Measurements from ENCODE around the gene KLF2.

- TF ChIP-seq IKZF1 (IDR thresholded peaks at IDR 0.05) = no peak
- TF ChIP-seq, protein P1, sequence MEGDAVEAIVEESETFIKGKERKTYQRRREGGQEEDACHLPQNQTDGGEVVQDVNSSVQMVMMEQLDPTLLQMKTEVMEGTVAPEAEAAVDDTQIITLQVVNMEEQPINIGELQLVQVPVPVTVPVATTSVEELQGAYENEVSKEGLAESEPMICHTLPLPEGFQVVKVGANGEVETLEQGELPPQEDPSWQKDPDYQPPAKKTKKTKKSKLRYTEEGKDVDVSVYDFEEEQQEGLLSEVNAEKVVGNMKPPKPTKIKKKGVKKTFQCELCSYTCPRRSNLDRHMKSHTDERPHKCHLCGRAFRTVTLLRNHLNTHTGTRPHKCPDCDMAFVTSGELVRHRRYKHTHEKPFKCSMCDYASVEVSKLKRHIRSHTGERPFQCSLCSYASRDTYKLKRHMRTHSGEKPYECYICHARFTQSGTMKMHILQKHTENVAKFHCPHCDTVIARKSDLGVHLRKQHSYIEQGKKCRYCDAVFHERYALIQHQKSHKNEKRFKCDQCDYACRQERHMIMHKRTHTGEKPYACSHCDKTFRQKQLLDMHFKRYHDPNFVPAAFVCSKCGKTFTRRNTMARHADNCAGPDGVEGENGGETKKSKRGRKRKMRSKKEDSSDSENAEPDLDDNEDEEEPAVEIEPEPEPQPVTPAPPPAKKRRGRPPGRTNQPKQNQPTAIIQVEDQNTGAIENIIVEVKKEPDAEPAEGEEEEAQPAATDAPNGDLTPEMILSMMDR (CRISPR knock-in tag; IDR thresholded peaks at IDR 0.05) = no peak
- TF ChIP-seq ZBTB7A (CRISPR knock-in tag; IDR thresholded peaks at IDR 0.05) = no peak
- TF ChIP-seq, protein P2, sequence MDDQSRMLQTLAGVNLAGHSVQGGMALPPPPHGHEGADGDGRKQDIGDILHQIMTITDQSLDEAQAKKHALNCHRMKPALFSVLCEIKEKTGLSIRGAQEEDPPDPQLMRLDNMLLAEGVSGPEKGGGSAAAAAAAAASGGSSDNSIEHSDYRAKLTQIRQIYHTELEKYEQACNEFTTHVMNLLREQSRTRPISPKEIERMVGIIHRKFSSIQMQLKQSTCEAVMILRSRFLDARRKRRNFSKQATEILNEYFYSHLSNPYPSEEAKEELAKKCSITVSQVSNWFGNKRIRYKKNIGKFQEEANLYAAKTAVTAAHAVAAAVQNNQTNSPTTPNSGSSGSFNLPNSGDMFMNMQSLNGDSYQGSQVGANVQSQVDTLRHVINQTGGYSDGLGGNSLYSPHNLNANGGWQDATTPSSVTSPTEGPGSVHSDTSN (CRISPR knock-in tag; IDR thresholded peaks at IDR 0.05; ENCODE audit: borderline replicate concordance) = no peak
- no peak for TF ChIP-seq ZBTB8A (CRISPR knock-in tag; IDR thresholded peaks at IDR 0.05; ENCODE audit: borderline replicate concordance, low read depth)
- TF ChIP-seq HDAC6 (IDR thresholded peaks at IDR 0.05; ENCODE audit: low read depth, low read length) = no peak
- no peak for TF ChIP-seq TCF7L2 (IDR thresholded peaks at IDR 0.05; ENCODE audit: low read depth, low read length)
- TF ChIP-seq, protein P3, sequence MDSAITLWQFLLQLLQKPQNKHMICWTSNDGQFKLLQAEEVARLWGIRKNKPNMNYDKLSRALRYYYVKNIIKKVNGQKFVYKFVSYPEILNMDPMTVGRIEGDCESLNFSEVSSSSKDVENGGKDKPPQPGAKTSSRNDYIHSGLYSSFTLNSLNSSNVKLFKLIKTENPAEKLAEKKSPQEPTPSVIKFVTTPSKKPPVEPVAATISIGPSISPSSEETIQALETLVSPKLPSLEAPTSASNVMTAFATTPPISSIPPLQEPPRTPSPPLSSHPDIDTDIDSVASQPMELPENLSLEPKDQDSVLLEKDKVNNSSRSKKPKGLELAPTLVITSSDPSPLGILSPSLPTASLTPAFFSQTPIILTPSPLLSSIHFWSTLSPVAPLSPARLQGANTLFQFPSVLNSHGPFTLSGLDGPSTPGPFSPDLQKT (CRISPR knock-in tag; IDR thresholded peaks at IDR 0.05; ENCODE audit: borderline replicate concordance) = no peak
- no peak for TF ChIP-seq NCOR1 (IDR thresholded peaks at IDR 0.05; ENCODE audit: borderline replicate concordance, low read length)
- no peak for TF ChIP-seq ZMYM4 (CRISPR knock-in tag; IDR thresholded peaks at IDR 0.05)
- no peak for TF ChIP-seq STAT5B (CRISPR knock-in tag; IDR thresholded peaks at IDR 0.05)
Observed at GRCh38 chr19:16320987-16321386, 3.6 kb upstream of the KLF2 start.

All from HepG2 (cell line).